H9 (cell line): Measurements from ENCODE around the gene CYSLTR2. TPM values are rescaled to one million over a fixed set of nuclear protein-coding genes. Genes with fewer than 3 reads are reported as not detected.

Experiments
- DNase-seq: peaks from one replicate; pipeline ENCODE4 v3.0.0-alpha.2; 2017
- H2AFZ ChIP-seq: one replicate; pipeline ENCODE4 v1.6.1; 2013; ENCODE audit warnings: mild to moderate bottlenecking, low read length, control low read depth, moderate library complexity
- H2AK5ac ChIP-seq: 2 replicates; pipeline ENCODE4 v1.6.1; 2013; ENCODE audit warnings: low read length, control low read depth, mixed read lengths; ENCODE audit not compliant: insufficient read length
- H2BK120ac ChIP-seq: one replicate; pipeline ENCODE4 v1.6.1; 2013; ENCODE audit warnings: low read depth, mild to moderate bottlenecking, low read length, control low read depth, inconsistent platforms; ENCODE audit not compliant: poor library complexity, severe bottlenecking
- H2BK12ac ChIP-seq: 2 replicates; pipeline ENCODE4 v1.6.1; 2013; ENCODE audit warnings: low read length, control low read depth, mixed read lengths, low read depth; ENCODE audit not compliant: insufficient read length
- H2BK15ac ChIP-seq: 2 replicates; pipeline ENCODE4 v1.6.1; 2013; ENCODE audit warnings: low read depth, low read length, control low read depth
- H2BK20ac ChIP-seq: one replicate; pipeline ENCODE4 v1.6.1; 2013; ENCODE audit warnings: low read depth, mild to moderate bottlenecking, low read length, control low read depth, inconsistent platforms; ENCODE audit not compliant: poor library complexity, severe bottlenecking
- H2BK5ac ChIP-seq: 2 replicates; pipeline ENCODE4 v1.6.1; 2013; ENCODE audit warnings: low read length, control low read depth, mixed read lengths; ENCODE audit not compliant: insufficient read length
- H3K14ac ChIP-seq: 2 replicates; pipeline ENCODE4 v1.6.1; 2013; ENCODE audit warnings: low read length, control low read depth; ENCODE audit not compliant: insufficient read depth
- H3K18ac ChIP-seq: 2 replicates; pipeline ENCODE4 v1.6.1; 2013; ENCODE audit warnings: low read depth, mild to moderate bottlenecking, mixed read lengths, low read length, control low read depth; ENCODE audit not compliant: insufficient read length
- H3K23ac ChIP-seq: 2 replicates; pipeline ENCODE4 v1.6.1; 2013; ENCODE audit warnings: low read length, control low read depth, mixed read lengths, low read depth; ENCODE audit not compliant: insufficient read length
- H3K23me2 ChIP-seq: 2 replicates; pipeline ENCODE4 v1.6.1; 2013; ENCODE audit warnings: low read depth, mild to moderate bottlenecking, mixed read lengths, low read length, control low read depth; ENCODE audit not compliant: insufficient read length, poor library complexity, severe bottlenecking
- H3K27ac ChIP-seq: 2 replicates; pipeline ENCODE4 v1.5.1; 2013; ENCODE audit warnings: low read length, control low read depth, mixed read lengths, low read depth; ENCODE audit not compliant: insufficient read length
- H3K27me3 ChIP-seq: 2 replicates; pipeline ENCODE4 v1.6.1; 2013; ENCODE audit warnings: low read length, control low read depth, inconsistent platforms; ENCODE audit not compliant: insufficient read depth
- H3K4ac ChIP-seq: 2 replicates; pipeline ENCODE4 v1.6.1; 2013; ENCODE audit warnings: low read depth, mild to moderate bottlenecking, control low read depth, inconsistent platforms, low read length, moderate library complexity
- H3K4me1 ChIP-seq: 2 replicates; pipeline ENCODE4 v1.6.1; 2013; ENCODE audit warnings: low read length, control low read depth, inconsistent platforms; ENCODE audit not compliant: insufficient read depth
- H3K4me2 ChIP-seq: 2 replicates; pipeline ENCODE4 v1.6.1; 2013; ENCODE audit warnings: low read length, control low read depth, mixed read lengths; ENCODE audit not compliant: insufficient read length, insufficient read depth
- H3K56ac ChIP-seq: 2 replicates; pipeline ENCODE4 v1.6.1; 2013; ENCODE audit warnings: low read depth, mild to moderate bottlenecking, mixed read lengths, low read length, control low read depth; ENCODE audit not compliant: insufficient read length
- H3K79me1 ChIP-seq: 2 replicates; pipeline ENCODE4 v1.6.1; 2013; ENCODE audit warnings: low read depth, mild to moderate bottlenecking, moderate library complexity, low read length, control low read depth, inconsistent platforms; ENCODE audit not compliant: insufficient read depth, poor library complexity, severe bottlenecking
- H3K79me2 ChIP-seq: 2 replicates; pipeline ENCODE4 v1.6.1; 2013; ENCODE audit warnings: low read length, control low read depth, inconsistent platforms; ENCODE audit not compliant: insufficient read depth
- H3K9ac ChIP-seq: 2 replicates; pipeline ENCODE4 v1.6.1; 2013; ENCODE audit warnings: low read length, control low read depth, mixed read lengths; ENCODE audit not compliant: insufficient read length; ENCODE audit errors: extremely low read depth
- H3K9me3 ChIP-seq: one replicate; pipeline ENCODE4 v1.6.1; 2013; ENCODE audit warnings: low read depth, low read length, inconsistent platforms; ENCODE audit not compliant: control insufficient read depth
- H3T11ph ChIP-seq: one replicate; pipeline ENCODE4 v1.6.1; 2013; ENCODE audit warnings: mild to moderate bottlenecking, low read length, control low read depth, inconsistent platforms
- H4K20me1 ChIP-seq: one replicate; pipeline ENCODE4 v1.6.1; 2013; ENCODE audit not compliant: control insufficient read depth, insufficient read length, insufficient read depth
- H4K5ac ChIP-seq: 2 replicates; pipeline ENCODE4 v1.6.1; 2013; ENCODE audit warnings: low read depth, mild to moderate bottlenecking, mixed read lengths, low read length, control low read depth; ENCODE audit not compliant: insufficient read length
- H4K8ac ChIP-seq: replicated peaks from 2 replicates; pipeline ENCODE4 v1.6.1; 2013; ENCODE audit warnings: low read length, control low read depth, mixed read lengths, low read depth; ENCODE audit not compliant: insufficient read length
- H4K91ac ChIP-seq: 2 replicates; pipeline ENCODE4 v1.6.1; 2013; ENCODE audit warnings: low read depth, mild to moderate bottlenecking, moderate library complexity, mixed read lengths, low read length, control low read depth; ENCODE audit not compliant: insufficient read length
- H3K27ac Mint-ChIP-seq, 3 experiments: 2 replicates in 2 of 3; 3 replicates in 1 of 3; pipeline ENCODE4 v1.8.0; 2020 to 2021; ENCODE audit warnings: mixed read lengths in 3 of 3, mild to moderate bottlenecking in 1 of 3, moderate library complexity in 1 of 3
- H3K27me3 Mint-ChIP-seq: 2 replicates; pipeline ENCODE4 v1.8.0; 2021; ENCODE audit warnings: low read depth, mild to moderate bottlenecking, moderate library complexity, mixed read lengths
- H3K36me3 Mint-ChIP-seq, 3 experiments: 2 replicates in 2 of 3; 3 replicates in 1 of 3; pipeline ENCODE4 v1.8.0; 2020 to 2021; ENCODE audit warnings: low read depth in 3 of 3, mixed read lengths in 3 of 3; ENCODE audit not compliant: insufficient read depth in 1 of 3
- H3K4me1 Mint-ChIP-seq, 2 experiments: 2 replicates each; pipeline ENCODE4 v1.8.0; 2020; ENCODE audit warnings: mixed read lengths in 2 of 2
- H3K4me3 Mint-ChIP-seq, 2 experiments: 2 replicates in 1 of 2; 3 replicates in 1 of 2; pipeline ENCODE4 v1.8.0; 2020 to 2021; ENCODE audit warnings: mild to moderate bottlenecking in 2 of 2, mixed read lengths in 2 of 2, moderate library complexity in 1 of 2
- H3K9me3 Mint-ChIP-seq, 2 experiments: 2 replicates in 1 of 2; 3 replicates in 1 of 2; pipeline ENCODE4 v1.8.0; 2020; ENCODE audit warnings: mild to moderate bottlenecking in 2 of 2, mixed read lengths in 2 of 2, moderate library complexity in 1 of 2
- WGBS: extraction: QIAGEN DNeasy Blood & Tissue Kit; methylation state at CpG from one replicate; pipeline ENCODE4 v1.1.7; 2013; ENCODE audit warnings: missing lambda C conversion rate, low lambda C conversion rate, mixed read lengths; ENCODE audit not compliant: insufficient read length; ENCODE audit errors: extremely low coverage; 5-methylcytosine and 5-hydroxymethylcytosine counted together
- total RNA-seq: library from RNA; stranded (reverse); gene quantifications from 2 replicates; pipeline ENCODE4 v1.2.1, GENCODE V29; 2021
- TF ChIP-seq, protein P1 (sequence below): fragments of 200-600 bp; sonication (generic); conservative IDR thresholded peaks from 3 replicates; pipeline ENCODE4 v1.8.0; 2021; ENCODE audit warnings: antibody characterized with exemption, mild to moderate bottlenecking

Gene CYSLTR2
- total RNA-seq, 1 experiment from 2014 or later, result not detected

DNA sequence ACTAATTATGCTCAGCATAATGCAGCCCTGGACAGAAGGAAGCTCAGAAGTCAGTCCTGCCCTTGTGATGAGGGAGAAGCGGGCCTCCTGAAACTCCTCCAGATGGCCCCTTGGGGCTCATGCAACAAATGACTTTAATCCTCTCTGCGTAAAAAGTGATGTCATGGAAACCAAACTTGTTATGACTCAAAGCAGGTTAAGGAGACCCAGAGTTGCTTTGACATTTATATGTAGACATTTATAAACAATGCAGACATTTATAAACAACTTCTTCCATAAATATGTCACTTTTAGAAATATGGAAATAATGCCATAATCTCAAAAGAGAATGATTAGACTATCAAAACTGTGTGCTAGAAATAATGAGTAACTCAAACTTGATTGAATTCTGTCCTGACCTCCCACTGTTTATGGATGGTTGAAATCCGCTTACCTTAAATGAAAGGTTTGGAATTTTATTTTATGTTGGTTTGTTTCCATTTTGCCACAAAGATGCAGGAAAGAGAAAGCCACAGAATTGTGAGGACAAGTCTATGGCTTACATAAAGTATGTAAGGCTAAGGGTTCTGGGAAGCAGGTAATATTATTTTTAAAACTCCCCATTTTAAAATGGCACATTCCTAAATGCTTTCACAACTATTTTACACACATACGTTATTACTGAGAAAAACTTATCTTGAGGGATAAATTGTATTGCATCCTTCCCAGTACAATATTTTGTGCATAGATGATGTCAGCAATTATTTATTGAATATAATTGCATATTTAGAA is 73.7 kb downstream of the CYSLTR2 start:
- Histone ChIP-seq H4K8ac (no peak overlapping the region), H3K23me2 (no peaks in the 10 kb centered on the region), H2BK12ac (no peak overlapping the region), H3K4ac (no peak overlapping the region), H3K9ac (no peak overlapping the region), H3K79me1 (no peaks in the 10 kb centered on the region), H2BK120ac (no peak overlapping the region), H3K79me2 (no peaks in the 10 kb centered on the region), H2BK5ac (no peak overlapping the region), H2AFZ (no peak overlapping the region), H3K27me3 (no peaks in the 10 kb centered on the region), H3K23ac (no peak overlapping the region), H3K27ac (no peak overlapping the region), H2AK5ac (no peak overlapping the region), H2BK20ac (no peak overlapping the region), H3K4me2 (no peak overlapping the region), H3K18ac (no peak overlapping the region), H4K5ac (no peak overlapping the region), H3K9me3 (no peaks in the 10 kb centered on the region), H3K4me1 (no peaks in the 10 kb centered on the region), H3K14ac (no peak overlapping the region), H3T11ph (no peak overlapping the region), H3K56ac (no peak overlapping the region), H2BK15ac (no peak overlapping the region), H4K91ac (no peak overlapping the region), H4K20me1 (no peaks in the 10 kb centered on the region)
- Mint-ChIP-seq H3K36me3 (peaks cover 0 to 4% (median 0%) of the 10 kb centered on the region in 3 experiments; a peak in 2 of 7 replicates), H3K9me3 (peaks cover 3 to 13% of the 10 kb centered on the region in 2 experiments; a peak in 4 of 5 replicates), H3K27me3 (peaks cover 10% of the 10 kb centered on the region), H3K4me3 (no peak overlapping the region), H3K27ac (no peak overlapping the region), H3K4me1 (peaks cover 11 to 14% of the 10 kb centered on the region in 2 experiments)
- no CpG with 5 or more reads among the region's 4 CpGs for WGBS
- TF ChIP-seq, protein P1, sequence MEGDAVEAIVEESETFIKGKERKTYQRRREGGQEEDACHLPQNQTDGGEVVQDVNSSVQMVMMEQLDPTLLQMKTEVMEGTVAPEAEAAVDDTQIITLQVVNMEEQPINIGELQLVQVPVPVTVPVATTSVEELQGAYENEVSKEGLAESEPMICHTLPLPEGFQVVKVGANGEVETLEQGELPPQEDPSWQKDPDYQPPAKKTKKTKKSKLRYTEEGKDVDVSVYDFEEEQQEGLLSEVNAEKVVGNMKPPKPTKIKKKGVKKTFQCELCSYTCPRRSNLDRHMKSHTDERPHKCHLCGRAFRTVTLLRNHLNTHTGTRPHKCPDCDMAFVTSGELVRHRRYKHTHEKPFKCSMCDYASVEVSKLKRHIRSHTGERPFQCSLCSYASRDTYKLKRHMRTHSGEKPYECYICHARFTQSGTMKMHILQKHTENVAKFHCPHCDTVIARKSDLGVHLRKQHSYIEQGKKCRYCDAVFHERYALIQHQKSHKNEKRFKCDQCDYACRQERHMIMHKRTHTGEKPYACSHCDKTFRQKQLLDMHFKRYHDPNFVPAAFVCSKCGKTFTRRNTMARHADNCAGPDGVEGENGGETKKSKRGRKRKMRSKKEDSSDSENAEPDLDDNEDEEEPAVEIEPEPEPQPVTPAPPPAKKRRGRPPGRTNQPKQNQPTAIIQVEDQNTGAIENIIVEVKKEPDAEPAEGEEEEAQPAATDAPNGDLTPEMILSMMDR, result no peak
- DNase-seq, result no peak
